HG02943 (cell line): ENCODE measurements around the gene MYO10.
"Not testable (repeated sequence)": the region's sequence is repeated elsewhere in the genome, so short reads cannot be mapped to it uniquely, and the experiment has no call there.

Experiments
- ATAC-seq: cut with Tn5 transposase; IDR thresholded peaks from one replicate; pipeline ENCODE4 v1.9.1; 2021; ENCODE audit warnings: mild to moderate bottlenecking, low read depth, moderate library complexity; ENCODE audit not compliant: unreplicated experiment

The MYO10 gene

GRCh38 chr5:16831326-16831725 is 104.8 kb downstream of the MYO10 start:
- ATAC-seq, result not testable (repeated sequence)

GRCh38 chr5:16827755-16828154 is 108.3 kb downstream of the MYO10 start:
- ATAC-seq, result no peak

- ATAC-seq, result no peak
These were observed 109.5 kb downstream of the MYO10 start for GRCh38 chr5:16826379-16827125.

- no peak for ATAC-seq
These were observed 116.4 kb downstream of the MYO10 start for GRCh38 chr5:16819522-16820167.

- ATAC-seq, result no peak
These were observed 120.7 kb downstream of the MYO10 start for GRCh38 chr5:16815432-16815831.

- no peak for ATAC-seq
These were observed 123.2 kb downstream of the MYO10 start for GRCh38 chr5:16812911-16813310.

GRCh38 chr5:16812448-16812847 is 123.6 kb downstream of the MYO10 start:
- no peak for ATAC-seq

- ATAC-seq, result no peak
These were observed 125.8 kb downstream of the MYO10 start for GRCh38 chr5:16810208-16810854.

GRCh38 chr5:16809395-16810207 is 126.5 kb downstream of the MYO10 start:
- no peak for ATAC-seq

GRCh38 chr5:16809010-16809394 is 127.1 kb downstream of the MYO10 start:
- no peak for ATAC-seq

GRCh38 chr5:16808021-16808420 is 128.1 kb downstream of the MYO10 start:
- no peak for ATAC-seq

- no peak for ATAC-seq
These were observed 128.6 kb downstream of the MYO10 start for GRCh38 chr5:16807547-16807864.

- ATAC-seq, result no peak
These were observed 129.2 kb downstream of the MYO10 start for GRCh38 chr5:16806711-16807546.

- no peak for ATAC-seq
These were observed 130.6 kb downstream of the MYO10 start for GRCh38 chr5:16805486-16805885.

GRCh38 chr5:16803831-16804230 is 132.3 kb downstream of the MYO10 start:
- no peak for ATAC-seq

- no peak for ATAC-seq
These were observed 135.6 kb downstream of the MYO10 start for GRCh38 chr5:16800477-16800876.

GRCh38 chr5:16799796-16800195 is 136.3 kb downstream of the MYO10 start:
- ATAC-seq, result no peak

GRCh38 chr5:16797951-16798350 is 138.1 kb downstream of the MYO10 start:
- ATAC-seq, result no peak

GRCh38 chr5:16794269-16794913 is 141.7 kb downstream of the MYO10 start:
- no peak for ATAC-seq
